Fibroblast of pulmonary artery (primary cell): Measurements from ENCODE around the gene GLS2.
"Not testable (repeated sequence)": the region's sequence is repeated elsewhere in the genome, so short reads cannot be mapped to it uniquely, and the experiment has no call there.

Source experiments
- DNase-seq: peaks from one replicate; pipeline ENCODE4 v3.0.0-alpha.2; 2010; ENCODE audit warnings: low read depth
- H3K4me3 ChIP-seq: replicated peaks from 2 replicates; pipeline ENCODE4 v1.5.1; 2011; ENCODE audit warnings: low read depth, mild to moderate bottlenecking, control low read depth, low read length, moderate library complexity
- TF ChIP-seq, protein P1 (sequence below): IDR thresholded peaks from 2 replicates; pipeline ENCODE4 v1.5.1; 2011; ENCODE audit warnings: mild to moderate bottlenecking, control low read depth, low read length, inconsistent platforms; ENCODE audit errors: missing control alignments

The GLS2 gene

DNA sequence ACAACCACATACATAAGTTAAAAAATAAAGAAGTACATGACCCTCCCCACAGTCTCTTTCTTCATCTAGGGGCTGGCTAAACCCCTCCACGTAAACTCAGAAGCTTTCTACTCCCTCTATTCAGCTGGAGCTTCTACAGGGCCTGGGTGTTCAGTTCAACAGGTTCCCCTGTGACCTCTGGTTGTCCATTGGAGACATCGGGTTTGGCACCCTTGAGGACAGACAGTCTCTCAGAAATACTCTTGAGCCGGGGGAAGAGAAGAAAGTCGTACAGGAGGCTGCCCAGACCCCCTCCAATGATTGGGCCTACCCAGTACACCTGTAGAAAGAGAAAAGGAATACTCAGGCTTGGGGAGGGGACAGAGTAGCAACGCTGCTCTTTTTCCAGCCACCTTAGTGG is 36.8 kb downstream of the GLS2 start:
- H3K4me3 ChIP-seq: no peak overlapping the region
- DNase-seq: no peak
- TF ChIP-seq, protein P1, sequence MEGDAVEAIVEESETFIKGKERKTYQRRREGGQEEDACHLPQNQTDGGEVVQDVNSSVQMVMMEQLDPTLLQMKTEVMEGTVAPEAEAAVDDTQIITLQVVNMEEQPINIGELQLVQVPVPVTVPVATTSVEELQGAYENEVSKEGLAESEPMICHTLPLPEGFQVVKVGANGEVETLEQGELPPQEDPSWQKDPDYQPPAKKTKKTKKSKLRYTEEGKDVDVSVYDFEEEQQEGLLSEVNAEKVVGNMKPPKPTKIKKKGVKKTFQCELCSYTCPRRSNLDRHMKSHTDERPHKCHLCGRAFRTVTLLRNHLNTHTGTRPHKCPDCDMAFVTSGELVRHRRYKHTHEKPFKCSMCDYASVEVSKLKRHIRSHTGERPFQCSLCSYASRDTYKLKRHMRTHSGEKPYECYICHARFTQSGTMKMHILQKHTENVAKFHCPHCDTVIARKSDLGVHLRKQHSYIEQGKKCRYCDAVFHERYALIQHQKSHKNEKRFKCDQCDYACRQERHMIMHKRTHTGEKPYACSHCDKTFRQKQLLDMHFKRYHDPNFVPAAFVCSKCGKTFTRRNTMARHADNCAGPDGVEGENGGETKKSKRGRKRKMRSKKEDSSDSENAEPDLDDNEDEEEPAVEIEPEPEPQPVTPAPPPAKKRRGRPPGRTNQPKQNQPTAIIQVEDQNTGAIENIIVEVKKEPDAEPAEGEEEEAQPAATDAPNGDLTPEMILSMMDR: no peak

DNA sequence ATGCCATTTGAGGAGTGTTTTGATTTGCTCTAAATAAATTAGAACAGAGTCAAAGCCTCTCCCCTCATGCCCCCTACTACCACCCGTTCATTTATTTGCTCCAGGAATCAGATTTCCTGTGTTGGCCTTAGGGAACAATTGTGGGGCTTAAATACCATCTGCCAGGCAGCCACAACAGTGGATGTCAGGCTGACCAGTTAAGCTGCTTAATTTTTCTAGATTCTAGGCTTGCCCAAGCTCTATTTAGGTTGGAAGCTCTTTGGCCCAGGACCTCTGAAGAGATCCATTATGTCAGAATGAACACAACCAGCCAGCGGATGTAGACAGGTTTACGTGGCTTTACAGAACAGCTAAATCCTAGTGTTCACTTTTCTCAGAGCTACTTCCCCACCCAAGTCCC is 37.7 kb downstream of the GLS2 start:
- DNase-seq: no peak
- TF ChIP-seq, protein P1: no peak
- no peak overlapping the region for H3K4me3 ChIP-seq

DNA sequence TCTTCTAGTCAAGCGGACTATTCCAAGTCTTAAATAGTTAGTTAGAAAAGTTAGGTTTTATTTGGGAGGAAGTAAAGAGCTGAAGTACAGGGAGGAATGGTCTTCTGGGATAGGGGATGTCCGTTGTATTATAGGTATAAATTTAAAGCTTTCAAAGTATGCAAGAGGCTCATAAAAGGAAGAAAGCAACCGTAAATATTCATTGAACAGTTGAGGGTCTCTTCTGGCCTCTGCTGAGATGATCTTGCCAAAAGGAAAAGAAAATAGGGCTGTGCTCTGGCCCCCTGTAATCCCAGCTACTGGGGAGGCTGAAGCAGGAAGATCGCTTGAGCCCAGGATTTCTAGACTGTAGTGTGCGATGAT is 38.4 kb downstream of the GLS2 start:
- DNase-seq: no peak
- TF ChIP-seq, protein P1: no peak
- peak overlapping the region; percentile 84 for H3K4me3 ChIP-seq

DNA sequence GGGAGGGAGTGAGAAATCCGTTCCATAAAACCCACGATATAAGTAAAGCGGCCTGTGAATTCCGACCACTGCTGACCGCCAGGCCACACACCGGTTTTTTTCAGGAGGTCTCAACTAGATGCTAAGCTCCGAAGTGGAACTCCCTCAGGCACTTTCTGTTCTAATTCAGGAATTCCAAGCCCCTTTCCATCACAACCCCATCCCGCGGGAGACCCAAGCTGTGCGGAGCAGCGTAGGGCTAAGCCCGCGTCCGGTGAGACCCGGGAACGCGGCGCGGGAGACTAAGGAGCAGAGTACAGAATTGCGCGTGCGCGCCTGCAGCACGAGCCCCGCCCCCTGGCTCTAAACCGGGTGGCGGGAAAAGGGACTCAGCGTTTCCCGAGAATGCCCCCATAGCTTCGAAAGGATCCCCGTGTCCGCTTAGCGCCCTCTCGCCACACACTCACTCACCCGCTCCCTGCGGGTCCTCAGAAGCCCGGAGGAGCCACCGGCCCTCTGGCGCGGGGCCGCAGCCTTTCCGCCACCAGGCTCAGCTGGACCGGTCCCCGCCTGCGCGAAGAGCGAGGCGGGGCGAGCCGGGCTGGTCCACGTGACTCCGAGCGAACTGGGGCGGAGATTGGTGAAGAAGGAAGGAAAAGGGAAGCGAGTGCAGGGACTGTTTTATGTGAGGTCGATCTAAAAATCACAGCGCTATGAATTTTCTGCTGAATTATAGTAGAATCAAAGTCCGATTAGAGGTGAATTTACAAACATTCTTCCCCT is 38.9 kb downstream of the GLS2 start, which contains the start of gene TIMELESS:
TIMELESS (minus strand) TSS at position 567 of the 762 bp plus-strand sequence. CDS start 15,256 bp downstream, outside the sequence.
- peak within 1 kb of the TSS; percentile 84 for H3K4me3 ChIP-seq
- peak; percentile 85 for DNase-seq
- TF ChIP-seq, protein P1: no peak

DNA sequence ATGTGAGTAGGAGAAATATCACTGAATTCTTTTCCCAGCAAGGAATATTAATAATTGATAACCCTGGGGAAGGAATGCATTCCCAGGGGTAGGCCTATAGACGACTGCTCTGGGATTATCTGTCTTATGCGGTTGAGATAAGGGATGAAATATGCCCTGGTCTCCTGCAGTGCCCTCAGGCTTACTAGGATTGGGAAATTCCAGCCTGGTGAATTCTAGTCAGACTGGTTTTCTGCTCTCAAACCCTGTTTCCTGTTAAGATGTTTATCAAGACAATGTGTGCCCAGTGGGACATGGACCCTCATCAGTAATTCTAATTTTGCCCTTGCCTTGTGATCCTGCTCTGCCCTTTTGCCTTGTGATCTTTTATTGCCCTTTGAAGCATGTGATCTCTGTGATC is 44.8 kb downstream of the GLS2 start:
- not testable (repeated sequence) for H3K4me3 ChIP-seq

DNA sequence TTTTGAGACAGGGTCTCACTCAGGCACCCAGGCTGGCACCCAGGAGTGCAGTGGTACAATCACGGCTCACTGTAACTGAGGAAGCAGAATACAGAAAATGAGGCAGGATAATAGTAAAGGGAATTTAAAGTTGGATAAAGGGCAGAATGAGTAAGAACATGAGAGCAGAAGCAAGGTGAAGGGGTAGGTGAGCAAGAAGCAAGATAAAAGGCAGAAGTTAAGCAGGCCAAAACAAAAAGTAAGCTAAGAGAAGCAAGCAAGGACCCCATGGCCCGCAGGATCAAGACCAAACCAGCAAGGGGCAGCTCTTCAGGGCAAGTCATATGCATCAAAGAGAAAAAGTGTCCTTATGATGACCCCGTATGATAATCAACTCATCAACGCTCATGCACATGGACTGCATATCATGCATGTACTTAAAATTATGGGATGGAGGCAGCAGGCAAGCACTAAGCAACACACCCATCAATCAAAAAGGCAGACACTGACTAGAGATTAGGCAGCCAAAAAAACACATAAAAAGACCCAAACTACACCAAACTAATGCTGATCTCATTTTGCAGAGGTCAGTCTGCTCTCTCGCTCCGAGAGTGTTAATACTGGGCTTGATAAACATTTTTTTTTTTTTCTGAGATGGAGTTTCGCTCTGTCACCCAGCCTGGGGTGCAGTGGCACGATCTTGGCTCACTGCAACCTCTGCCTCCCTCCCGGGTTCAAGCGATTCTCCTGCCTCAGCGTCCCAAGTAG is 50.4 kb downstream of the GLS2 start:
- no peak for DNase-seq
- no peak overlapping the region for H3K4me3 ChIP-seq
- TF ChIP-seq, protein P1: no peak

More for the DNA sequence above, 44.8 kb downstream of the GLS2 start:
- DNase-seq: not testable (repeated sequence)

DNA sequence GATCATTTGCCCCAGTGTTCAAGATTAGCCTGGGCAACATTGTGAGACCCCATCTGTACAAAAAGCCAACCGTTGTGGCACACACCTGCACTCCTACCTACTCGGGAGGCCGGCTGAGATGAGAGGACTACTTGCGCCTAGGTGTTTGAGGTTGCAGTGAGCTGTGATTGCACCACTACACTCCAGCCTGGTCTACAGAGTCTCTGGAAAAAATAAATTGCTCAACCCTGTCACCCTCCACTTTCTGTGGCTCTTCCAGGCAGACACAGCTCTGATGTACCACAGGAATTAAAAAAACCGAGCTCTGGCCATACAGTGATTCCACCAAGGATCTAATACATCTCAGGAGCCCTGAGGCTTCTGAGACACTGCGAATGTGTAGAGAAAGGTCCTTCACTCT is 53.1 kb downstream of the GLS2 start:
- TF ChIP-seq, protein P1: no peak
- H3K4me3 ChIP-seq: no peak overlapping the region
- DNase-seq: no peak
